ENCODE results near the gene TAF6.

TAF6 gene

DNA sequence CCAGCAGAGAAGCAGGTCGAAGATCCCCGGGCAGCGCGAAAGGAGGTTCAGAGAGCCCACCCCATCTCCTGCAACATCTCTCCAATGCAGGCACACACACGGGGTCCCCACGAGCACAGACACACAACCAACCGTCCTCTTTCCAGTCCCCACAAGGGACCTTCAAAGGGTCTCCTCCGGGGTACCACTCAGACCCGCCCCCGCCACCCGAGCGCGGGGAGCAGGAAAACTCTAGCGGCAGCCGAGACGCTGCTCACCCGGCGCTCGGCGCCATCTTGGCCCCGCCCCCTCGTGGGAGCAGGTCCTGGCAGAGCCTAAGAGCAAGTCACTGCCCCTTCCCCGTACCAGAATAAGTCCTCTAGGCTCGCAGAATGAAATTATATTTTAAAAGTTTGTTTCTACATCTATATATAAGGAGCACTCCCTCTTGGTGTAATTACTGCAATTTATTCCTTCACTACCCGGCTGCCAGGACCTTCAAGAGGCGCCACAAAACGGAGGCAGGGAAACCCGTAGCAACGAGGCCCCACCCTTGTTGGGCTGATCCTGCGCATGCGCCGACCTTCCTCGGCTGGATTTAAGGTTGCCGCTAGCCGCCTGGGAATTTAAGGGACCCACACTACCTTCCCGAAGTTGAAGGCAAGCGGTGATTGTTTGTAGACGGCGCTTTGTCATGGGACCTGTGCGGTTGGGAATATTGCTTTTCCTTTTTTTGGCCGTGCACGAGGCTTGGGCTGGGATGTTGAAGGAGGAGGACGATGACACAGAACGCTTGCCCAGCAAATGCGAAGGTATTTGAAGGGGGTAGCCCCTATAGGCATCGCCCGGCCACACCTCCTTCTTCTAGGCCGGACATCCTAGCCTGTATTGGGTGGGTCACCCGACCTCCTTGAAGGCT lies at the start of gene TAF6, which contains the start of gene CNPY4:
Gene TAF6, minus strand, starts transcription at position 287 of the 898 bp plus-strand sequence. CDS start 5,149 bp downstream, outside the sequence.
Gene CNPY4, plus strand, starts transcription at position 563 of the 898 bp plus-strand sequence. Its CDS starts 111 bp downstream, at position 674.
- DNase-seq, result peak; percentile 91

DNA sequence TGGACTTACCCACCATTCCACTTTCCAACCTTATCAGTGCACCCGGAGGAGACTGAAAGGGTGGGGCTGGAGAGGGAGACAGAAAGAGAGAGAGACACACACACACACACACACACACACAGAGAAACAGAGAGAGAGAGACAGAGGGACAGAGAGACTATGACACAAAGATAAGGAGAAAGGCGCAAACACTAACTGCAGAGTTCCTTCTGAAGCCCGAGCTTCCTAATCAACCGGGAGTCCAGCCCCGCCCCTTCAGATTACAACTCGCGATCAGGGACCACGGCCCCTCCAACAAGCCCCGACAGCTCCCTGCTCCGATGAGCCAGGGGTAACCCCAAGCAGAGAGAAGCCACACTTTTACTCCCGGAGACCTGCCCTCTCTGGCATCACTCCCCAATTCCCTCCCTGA lies 48.8 kb upstream of the TAF6 start:
- DNase-seq, result no peak

DNA sequence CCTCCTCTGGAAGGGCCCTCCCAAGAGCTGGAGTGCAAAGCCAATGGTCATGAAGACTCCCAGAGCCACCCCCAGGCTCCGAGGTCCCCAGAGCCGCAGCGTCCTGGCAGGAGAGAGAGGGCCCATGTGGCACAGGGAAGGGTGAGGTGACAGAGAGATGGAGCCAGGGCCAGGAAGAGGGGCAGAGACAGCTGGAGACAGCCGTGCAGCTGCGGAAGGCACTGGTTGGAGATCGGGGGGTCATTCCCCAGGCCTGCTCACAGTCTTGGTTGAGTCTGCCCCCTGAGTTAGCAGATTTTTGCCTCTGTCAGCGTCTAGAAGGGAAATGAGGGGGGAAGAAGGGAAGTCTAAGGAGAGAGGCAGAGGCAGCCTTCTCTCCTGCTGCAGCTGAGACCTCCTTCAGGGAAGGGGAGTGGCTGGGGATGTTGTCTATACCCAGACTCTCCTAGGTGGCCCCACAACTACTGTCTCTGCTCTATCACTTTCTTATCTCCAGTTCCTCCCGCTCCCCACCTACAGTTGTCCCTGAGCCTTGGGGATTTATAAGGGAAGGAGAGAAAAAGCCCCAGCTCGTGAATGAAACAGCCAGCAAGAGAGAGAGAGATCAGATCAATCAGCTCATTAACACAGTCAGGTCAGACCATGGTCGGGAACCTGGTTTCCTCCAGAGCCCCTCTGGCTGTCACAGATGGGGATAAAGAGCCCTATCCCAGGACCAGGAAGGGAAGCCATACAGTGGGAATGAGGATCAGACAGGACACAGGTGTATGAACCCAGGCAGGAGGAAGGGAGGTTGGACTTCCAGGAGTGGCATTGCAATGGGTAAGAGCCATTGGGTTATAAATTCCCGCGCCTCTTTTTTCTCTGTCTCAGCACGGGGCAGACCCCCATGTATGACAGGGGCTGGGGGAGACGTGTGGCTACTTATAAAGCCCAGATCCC lies 48.1 kb upstream of the TAF6 start:
- no peak for DNase-seq

DNA sequence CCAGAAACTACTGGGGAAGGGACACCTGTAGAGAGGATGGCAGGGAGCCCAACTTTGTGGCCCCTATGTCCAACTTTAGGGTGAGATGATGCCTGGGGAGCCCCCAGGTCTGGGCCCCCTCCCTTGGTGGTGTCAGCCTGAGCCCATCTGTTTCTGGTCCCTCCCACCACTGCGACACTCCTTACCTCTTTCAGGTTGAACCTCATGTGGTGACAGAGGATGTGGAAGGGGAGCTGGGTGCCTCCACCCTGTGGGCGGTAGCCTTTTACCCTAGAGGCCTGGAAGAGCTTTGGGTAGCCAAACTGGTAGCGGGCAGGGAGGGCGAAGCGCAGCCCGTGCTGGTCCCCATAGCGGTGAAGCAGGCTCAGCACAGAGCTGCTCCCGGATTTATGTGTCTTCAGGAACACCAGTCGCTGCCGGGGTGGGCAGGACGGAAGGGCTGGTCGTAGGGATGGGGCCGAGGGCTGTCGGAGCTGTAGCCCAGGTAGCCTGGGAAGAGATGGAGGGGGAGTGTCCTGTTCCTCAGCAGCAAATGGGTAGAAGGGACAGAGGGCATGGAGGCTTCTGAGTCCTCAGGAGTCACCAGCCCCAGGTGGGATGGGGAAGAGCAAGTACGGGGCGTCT lies 47.3 kb upstream of the TAF6 start:
- DNase-seq, result no peak

DNA sequence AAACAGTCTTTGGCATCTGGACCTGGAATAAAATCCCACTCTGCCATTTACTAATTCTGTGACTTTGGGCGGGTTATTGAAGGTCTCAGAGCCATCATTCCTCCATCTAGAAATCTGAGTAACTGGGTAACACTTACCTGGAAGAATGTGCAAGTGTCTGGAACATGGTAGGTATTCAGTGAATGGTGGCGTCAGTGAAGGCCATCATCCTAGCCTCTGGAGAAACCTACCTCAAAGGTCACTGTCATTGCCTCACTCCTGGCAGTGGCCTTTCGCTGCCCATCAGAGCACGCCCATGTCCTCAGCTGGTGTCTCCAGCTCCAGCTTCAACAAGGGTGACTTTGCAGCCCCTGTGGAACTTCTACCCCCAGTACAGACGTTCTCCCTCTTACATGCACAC lies 44.7 kb upstream of the TAF6 start:
- DNase-seq, result no peak

DNA sequence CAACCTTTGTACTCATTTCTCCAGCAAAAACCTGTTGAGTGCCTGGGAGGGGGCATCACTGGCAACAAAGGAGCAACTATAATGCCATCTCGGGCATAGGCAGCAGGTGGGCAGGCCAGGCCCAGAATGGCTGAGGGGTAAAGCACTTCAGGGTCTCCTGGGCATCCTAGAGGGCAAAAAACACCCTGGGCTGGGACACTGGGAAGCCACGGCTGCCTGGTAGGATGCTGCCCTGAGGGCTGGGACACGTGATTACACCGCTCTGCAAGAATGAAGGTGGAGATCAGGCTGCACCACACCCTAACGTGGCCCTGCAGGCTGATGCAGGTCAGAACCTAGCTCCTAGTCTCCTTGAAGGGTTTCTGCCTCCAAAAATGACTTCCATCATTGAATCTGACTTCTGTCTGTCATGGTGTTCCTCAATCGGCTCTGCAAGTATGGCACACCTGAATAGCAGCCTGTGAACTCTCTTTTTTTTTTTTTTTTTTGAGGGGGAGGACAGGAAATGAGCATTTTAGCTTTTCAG lies 43.9 kb upstream of the TAF6 start:
- DNase-seq, result no peak

DNA sequence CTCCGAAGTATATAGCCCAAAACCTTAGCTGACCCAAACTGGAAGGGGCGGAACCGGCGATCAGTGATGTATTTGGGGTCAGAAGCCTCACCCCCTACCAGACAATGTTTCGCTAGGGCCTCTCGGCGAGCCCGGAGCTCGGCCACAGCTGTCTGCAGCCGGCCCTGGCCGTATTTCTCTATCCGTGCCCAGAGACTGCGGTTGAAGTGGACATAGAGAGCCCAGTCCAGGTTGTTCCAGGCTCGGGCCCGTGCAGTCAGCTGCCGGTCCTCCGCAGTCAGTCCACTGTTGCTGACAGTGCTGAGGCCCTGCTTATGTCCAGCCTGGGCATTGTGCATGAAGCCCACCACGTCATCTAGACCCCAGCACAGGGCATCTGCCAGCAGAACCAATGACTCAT lies 40.9 kb upstream of the TAF6 start:
- DNase-seq, result no peak

DNA sequence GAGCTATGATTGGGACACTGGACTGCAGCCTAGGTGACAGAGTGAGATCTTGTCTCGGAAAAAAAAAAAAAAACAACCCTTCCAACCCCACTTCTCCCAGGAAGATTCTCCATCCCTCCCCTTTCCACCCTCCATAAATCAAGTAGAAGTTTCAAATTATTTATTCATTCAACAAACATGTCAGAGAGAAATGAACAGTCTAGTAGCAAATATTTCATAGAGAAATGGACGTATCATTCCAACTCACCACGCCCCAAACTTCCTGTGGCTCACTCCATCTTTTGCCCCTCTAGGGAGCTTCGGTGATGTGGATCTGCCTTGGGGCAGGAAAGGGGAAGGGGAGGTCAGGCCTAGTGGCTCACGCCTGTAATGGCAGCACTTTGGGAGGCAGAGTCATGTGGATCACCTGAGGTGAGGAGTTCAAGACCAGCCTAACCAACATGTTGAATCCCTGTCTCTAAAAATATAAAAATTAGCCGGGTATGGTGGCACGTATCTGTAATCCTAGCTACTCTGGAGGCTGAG lies 40.0 kb upstream of the TAF6 start:
- DNase-seq, result no peak

DNA sequence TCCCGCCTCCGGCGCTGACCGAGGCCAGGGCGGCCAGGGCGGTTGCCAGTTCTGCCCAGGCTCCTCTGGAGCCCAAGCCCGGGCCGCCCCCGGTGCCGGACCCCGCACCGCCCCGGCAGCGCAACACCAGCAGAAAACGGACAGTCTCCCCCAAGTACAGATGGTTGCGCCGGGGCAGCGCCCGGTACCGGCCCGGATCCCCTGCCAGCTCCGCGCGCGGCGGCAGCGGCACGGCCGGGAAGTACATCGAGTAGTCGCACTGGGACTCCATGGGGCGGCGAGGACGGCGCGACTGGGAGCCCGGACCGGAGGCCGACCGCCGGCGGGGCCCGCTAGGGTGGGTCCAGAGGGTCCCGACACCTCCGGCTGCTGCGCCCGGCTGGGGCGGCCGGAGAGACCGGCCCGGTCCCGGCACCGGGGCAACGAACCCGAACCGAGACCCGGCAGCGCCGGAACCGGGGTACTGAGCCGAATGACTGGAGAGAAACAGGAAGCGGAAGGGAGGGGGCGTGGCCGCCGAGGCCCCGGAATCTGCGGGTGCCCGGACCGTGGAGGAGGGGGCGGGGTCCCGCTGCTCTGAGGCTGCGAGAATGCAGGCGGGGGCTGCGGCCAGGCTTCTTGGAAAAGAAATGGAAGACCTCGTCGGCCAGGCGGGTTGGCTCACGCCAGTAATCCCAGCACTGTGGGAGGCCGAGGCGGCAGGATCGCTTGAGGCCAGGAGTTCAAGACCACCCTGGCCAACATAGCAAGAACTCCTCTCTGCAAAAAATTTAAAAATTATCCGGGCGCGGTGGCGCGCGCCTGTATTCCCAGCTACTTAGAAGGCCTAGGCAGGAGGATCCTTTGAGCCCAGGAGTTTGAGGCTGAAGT lies 39.3 kb upstream of the TAF6 start, which contains the start of gene TRAPPC14:
Gene TRAPPC14, minus strand, starts transcription at position 495 of the 870 bp plus-strand sequence. Its CDS starts 224 bp downstream, at position 271.
- DNase-seq, result peak; percentile 59

DNA sequence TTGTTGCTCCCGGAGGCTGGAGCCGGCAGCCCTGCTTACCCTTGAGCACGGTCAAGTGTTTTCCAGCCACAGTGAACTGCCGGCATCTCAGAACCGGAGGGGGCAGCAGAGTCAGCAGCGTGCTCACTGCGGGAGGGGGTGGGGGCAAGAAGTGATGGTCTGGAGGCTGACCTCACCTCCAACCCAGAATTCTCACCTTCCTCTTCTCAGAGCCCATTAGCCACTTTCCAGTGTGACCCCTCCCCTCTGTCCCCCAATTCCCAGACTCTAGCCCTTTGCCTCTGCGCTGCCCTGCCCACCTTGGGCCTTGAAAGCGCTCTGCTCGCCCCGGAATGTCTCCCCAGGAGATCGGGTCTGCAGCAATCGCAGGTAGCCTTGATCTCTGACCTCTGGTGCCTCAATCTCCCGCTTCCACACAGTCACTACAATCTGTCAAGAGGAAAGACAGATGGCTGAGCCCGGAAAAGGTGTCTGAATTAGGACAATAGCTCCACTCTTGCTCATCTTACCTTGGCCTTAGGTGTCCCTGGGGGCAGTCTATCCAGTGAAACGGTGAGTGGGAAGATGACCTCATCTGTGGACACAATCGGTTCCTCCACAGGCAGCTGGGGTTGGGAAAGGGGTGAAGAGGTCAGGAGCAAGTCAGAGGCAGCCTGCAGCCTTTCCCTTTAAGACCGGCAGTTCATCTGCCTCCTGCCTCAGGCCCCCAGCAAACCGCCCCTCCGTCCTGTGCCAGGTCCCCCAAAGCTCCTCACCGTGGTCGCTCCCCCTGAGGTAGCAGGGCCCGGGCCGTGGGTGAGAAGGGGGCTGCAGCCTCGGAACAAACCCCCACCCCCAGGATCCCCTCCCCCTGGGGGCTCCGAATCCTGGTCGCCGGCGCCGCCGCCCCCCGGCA lies 38.4 kb upstream of the TAF6 start:
- DNase-seq, result no peak

DNA sequence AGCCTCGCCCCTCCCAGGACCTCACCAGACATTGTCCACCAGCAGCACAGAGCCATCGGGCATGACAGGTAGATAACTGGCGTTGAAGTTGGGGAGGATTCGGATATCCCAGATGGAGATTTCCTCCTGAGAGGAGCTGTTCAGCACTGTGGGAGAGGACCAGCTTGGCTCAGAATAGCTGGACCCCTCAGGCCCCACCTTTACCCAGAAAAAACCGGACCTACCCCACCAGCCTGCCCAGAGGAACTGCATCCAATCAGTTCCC lies 37.8 kb upstream of the TAF6 start:
- no peak for DNase-seq

DNA sequence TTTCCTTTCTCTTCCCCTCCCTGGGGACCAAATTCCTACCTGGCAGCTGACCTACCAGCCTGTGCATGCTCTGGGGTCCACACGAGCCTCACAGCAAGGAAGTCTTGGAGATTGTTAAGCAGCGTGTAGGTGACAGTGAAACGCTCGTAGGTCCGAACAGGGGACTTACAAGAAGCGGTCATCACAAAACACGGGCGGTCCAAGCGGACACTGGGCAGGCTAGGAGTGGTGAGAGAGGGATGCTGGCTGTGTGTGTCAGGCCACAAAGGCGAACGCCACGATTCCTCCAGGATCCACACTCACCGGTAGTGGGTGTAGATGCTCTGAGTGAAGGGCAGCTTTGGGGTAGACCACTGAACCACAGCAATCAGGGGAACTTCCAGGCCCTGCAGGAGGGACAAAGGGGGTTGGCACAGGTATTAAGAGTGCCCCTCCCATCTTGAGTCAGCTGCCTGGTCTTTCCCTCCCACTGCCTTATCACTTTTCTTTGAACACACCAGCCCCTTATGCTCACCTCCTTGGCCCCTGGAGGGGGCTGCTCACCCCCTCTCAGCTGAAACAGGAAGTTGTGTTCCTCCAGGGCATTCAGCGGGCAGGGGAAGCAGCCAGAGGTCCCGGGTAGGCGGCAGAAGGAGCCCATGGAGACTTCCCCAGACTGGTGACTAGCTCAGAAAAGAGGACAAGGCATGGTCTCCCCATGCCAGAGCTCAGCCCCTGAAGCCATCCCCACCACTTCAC lies 37.3 kb upstream of the TAF6 start:
- no peak for DNase-seq

DNA sequence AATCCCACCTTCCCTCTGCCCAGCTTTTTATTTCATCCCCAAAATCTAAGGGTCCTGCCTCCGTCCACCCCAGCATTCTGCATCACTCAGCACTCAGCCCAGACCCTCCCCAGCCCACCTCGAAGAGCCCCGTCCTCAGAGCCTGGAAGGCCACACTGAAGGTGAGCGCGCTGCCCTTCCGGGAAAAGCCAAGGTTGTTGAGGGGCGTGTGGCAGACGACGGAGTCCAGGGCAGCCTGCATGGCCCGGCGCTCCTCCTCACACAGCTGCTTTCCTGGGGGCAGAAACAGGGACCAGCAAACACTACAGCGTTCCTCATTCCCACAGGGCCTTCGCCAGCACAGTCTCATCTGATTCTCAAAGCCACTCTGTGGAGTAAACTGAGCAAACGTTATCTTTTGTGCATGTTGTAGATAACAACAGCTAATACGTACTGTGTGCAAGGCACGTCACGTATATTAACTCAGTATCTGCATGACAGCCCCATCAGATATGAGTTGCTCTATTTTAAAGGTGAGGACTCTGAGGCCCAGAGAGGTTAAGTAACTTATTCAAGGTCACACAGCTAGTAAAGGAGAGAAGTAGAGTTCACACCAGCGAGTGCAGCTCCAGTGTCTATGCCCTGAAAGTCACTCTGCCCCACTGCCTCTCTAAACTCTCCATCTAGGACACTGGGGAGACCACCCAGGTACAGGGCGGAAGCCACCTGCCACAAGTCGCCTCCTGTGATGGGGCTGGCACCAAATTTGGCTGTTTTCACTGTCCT lies 36.6 kb upstream of the TAF6 start:
- no peak for DNase-seq

DNA sequence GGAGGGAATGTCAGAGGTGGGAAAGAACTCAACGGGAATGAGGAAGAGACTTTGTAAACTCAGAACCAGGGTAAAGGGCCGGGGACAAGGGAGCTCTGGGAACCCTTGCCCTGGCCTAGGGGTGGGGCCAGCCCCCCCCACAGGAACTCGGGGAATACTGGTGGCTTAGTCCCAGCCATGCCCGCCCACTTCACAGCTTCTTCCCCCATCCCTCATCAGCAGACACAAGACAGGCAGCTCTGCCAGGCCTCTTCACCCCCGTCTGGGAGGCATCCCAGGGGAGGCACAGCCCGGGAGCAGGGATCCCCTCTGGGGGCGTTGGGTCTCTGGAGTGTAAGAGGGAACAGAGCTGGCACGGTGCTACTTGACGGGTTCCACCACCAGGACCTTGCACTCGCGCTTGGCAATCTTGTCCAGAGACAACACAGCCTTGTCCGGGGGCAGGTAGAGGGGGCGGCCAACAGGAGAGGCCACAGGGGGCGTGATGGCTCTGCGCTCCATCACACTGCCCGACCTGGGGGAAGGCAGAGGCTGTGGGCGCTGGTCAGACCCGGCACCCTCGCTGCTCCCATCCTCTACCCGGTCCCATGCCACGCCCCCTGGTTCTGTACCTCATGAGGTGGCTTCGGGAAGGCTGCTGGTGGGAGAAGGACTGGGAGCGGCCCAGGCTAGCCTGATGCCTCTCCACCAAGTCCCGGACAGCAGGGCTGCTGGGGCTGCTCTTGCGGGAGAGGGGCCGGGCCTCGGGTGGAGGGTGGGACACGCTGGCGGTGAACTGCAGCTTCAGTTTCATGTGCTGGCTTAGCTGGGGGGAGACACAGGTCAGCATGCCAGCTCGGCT lies 35.7 kb upstream of the TAF6 start:
- DNase-seq, result no peak

DNA sequence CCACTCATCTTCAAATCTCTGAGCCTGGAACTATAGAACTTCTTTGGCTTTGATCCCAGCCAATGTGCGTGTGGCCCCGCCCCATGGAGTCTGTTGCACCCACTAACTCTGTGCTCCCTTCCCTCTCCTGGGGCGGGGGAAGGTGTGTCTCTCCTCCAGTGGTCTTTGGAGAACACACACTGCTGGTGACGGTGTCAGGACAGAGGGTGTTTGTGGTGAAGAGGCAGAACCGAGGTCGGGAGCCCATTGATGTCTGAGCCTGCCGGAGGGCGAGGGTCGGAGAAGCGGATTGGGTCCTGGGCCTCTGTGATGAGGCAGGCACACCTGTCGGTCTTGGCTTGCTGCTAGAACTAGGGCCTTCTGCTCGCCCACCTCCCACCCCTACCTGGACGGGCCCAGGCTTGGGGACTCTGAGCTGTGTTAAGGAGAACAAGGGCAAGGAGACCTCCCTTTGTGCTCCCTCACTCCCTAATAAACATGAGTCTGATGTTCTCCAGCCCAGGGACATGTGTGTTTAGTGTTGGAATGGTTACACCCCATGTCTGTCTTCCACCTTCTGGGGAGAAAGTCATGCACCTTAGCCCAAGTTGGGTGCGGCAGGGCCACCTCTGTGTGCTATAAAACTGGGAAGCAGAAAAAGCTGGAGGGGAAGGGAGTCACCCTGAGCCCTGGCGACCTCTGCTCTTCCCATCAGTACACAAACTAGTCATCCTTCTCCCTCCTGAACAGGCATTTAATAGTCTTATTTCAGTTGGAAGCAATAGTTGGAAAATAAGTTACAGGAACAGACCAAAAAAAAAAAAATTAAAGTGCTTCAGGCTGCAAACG lies 34.8 kb upstream of the TAF6 start:
- no peak for DNase-seq

DNA sequence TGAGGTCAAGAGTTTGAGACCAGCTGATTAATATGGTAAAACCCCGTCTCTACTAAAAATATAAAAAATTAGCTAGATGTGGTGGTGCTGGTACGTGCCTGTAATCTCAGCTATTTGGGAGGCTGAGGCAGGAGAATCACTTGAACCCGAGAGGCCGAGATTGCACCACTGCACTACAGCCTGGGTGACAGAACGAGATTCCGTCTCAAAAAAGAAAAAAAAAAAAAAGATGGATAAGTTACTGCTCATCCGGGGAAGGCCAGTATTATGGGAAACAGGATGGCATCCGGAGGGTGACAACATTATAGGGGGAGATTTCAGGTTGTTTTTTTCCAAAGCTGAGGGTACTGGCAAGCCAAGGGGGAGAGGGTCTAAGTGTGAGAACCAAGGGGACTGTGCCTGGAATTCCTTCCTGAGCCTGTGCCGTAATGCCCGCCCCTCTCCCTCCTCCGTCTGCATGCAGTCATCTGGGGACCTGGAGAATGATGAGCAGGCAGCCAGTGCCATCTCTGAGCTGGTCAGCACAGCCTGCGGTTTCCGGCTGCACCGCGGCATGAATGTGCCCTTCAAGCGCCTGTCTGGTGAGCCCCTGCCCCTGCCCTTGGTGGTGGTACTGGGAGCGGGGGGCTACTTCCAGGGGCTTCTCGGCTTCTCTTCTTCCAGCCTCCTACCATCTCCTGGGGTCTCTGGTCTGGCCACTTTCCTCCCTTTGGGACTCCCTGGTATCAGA lies 33.9 kb upstream of the TAF6 start:
- DNase-seq, result no peak

All from NCI-H748 treated with DMSO at 0.1 percent for 48 hours (cell line).